Stimulated activated naive CD8-positive, alpha-beta T cell treated with anti-CD3 and anti-CD28 coated beads, Interleukin-15, Interleukin-2, amounts not matched to agents 100 ng/mL and 50 ng/mL, for 24 hours (primary cell): ENCODE measurements around the gene SOBP.
"Not testable (repeated sequence)": the region's sequence is repeated elsewhere in the genome, so short reads cannot be mapped to it uniquely, and the experiment has no call there.

Experiments used
- H3K27ac Mint-ChIP-seq: one replicate; pipeline ENCODE4 v1.8.0; 2021; ENCODE audit warnings: mild to moderate bottlenecking, mixed read lengths
- H3K27me3 Mint-ChIP-seq: one replicate; pipeline ENCODE4 v1.8.0; 2021; ENCODE audit warnings: mixed read lengths
- H3K36me3 Mint-ChIP-seq: one replicate; pipeline ENCODE4 v1.8.0; 2021; ENCODE audit warnings: low read depth, mixed read lengths
- H3K4me1 Mint-ChIP-seq: one replicate; pipeline ENCODE4 v1.8.0; 2021; ENCODE audit warnings: low read depth, mixed read lengths
- H3K4me3 Mint-ChIP-seq: one replicate; pipeline ENCODE4 v1.8.0; 2021; ENCODE audit warnings: mild to moderate bottlenecking, mixed read lengths
- H3K9me3 Mint-ChIP-seq: one replicate; pipeline ENCODE4 v1.8.0; 2021; ENCODE audit warnings: mixed read lengths

Gene SOBP

DNA sequence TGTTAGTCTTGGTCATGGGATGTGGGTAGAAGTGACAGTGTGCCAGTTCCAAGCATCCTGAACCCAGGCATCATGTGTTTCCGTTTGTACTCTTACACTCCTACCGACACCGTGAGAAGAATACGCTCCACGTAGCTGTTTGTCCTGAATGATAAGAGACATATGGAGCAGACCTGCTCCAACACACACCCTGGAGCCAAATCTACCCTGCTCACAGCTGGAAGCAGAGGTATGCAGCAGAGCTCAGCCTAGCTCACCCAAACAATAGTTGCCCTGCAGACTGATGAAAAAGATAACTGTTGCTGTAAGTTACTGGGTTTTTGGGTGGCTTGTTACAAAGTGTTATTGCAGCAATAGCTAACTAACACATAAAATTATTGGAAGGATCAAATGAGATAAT is 16.3 kb upstream of the SOBP start:
- Mint-ChIP-seq H3K36me3 (no peaks in the 10 kb centered on the region), H3K27ac (no peak overlapping the region), H3K27me3 (peaks cover 29% of the 10 kb centered on the region), H3K4me3 (no peak overlapping the region), H3K9me3 (no peaks in the 10 kb centered on the region), H3K4me1 (no peaks in the 10 kb centered on the region)

DNA sequence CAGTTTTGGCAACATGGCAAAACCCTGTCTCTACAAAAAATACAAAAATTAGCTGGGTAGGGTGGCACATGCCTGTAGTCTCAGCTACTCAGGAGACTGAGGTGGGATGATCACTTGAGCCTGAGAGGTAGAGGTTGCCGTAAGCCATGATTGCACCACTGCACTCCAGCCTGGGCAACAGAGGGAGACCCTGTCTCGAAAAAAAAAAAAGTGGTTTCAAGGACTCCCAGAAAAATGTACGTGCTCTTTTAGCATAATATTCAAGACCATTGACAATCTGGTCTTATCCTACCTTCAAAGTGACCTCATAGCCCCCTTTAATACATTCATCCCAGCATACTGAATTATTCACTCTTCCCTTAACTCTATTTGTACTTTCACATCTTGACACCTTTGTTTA is 14.6 kb upstream of the SOBP start:
- H3K27ac Mint-ChIP-seq, H3K4me1 Mint-ChIP-seq: not testable (repeated sequence)

DNA sequence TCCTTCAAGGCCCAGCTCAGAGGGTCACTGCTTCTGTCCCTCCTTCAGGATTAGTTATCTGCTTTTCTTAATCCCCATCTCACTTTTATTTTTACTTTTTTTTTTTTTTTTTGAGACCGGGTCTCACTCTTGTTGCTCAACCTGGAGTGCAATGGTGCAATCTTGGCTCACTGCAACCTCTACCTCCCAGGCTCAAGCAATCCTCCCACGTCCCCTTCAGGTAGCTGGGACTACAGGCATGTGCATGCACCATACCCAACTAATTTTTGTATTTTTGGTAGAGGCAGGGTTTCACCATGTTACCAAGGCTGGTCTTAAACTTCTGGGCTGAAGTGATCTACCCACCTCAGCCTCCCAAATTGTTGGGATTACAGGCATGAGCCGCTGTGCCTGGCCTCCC is 14.1 kb upstream of the SOBP start:
- H3K4me1 Mint-ChIP-seq, H3K36me3 Mint-ChIP-seq, H3K9me3 Mint-ChIP-seq, H3K4me3 Mint-ChIP-seq, H3K27ac Mint-ChIP-seq: not testable (repeated sequence)
- peaks cover 33% of the 10 kb centered on the region for H3K27me3 Mint-ChIP-seq

More for the DNA sequence above, 14.6 kb upstream of the SOBP start:
- not testable (repeated sequence) for H3K4me3 Mint-ChIP-seq, H3K9me3 Mint-ChIP-seq, H3K36me3 Mint-ChIP-seq
- H3K27me3 Mint-ChIP-seq, result peaks cover 29% of the 10 kb centered on the region

DNA sequence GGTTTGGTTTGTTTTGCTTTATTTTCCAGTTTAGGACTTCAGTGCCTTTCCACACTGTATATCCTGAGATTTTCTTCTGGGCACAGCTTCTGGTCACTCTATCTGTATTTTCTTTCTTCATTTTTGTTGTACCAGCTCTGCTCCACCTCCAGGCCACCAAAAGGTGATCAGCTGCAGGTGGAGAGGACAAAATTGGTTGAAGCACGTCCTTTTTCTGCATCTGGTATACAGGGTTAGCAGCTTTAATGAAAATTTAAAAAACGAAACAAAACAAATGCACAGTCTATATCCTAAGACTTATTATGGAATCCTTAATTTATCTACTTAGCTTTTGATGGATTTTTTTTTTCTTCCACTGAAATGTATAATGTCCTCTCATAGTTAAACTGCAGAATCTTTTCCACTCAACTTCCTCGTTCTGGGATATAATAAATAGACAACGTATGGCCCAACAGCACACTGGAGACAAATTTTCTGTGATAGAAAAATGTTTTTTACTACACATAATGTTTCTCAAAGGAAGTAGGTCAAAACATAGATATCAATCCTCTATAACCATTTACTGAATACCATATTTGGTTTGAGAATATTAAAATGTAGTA is 10.7 kb upstream of the SOBP start:
- peaks cover 45% of the 10 kb centered on the region for H3K27me3 Mint-ChIP-seq
- no peaks in the 10 kb centered on the region for H3K4me1 Mint-ChIP-seq
- no peak overlapping the region for H3K27ac Mint-ChIP-seq
- H3K4me3 Mint-ChIP-seq, result no peak overlapping the region
- no peaks in the 10 kb centered on the region for H3K36me3 Mint-ChIP-seq
- no peaks in the 10 kb centered on the region for H3K9me3 Mint-ChIP-seq

DNA sequence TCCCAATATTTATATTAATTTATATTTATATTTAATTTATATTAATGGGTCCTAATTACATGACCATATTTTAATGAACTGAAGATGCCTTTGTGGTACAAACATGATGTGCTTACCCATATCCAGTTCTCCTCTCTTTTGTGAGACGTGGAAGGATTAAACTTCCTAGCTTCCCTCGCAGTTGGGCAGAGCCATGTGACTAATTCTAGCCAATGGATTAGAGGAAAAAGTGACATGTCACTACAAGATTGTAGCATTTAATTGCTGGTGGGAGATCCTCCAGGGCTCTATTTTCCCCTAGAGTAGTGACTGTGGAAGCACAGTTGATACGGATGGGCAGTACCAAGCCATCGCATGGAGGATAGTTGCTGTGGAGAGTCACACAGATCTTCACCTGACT is 4.8 kb upstream of the SOBP start:
- no peaks in the 10 kb centered on the region for H3K36me3 Mint-ChIP-seq
- no peaks in the 10 kb centered on the region for H3K9me3 Mint-ChIP-seq
- no peak overlapping the region for H3K27ac Mint-ChIP-seq
- H3K4me3 Mint-ChIP-seq, result no peak overlapping the region
- H3K4me1 Mint-ChIP-seq, result peaks cover 13% of the 10 kb centered on the region
- peaks cover 65% of the 10 kb centered on the region for H3K27me3 Mint-ChIP-seq

DNA sequence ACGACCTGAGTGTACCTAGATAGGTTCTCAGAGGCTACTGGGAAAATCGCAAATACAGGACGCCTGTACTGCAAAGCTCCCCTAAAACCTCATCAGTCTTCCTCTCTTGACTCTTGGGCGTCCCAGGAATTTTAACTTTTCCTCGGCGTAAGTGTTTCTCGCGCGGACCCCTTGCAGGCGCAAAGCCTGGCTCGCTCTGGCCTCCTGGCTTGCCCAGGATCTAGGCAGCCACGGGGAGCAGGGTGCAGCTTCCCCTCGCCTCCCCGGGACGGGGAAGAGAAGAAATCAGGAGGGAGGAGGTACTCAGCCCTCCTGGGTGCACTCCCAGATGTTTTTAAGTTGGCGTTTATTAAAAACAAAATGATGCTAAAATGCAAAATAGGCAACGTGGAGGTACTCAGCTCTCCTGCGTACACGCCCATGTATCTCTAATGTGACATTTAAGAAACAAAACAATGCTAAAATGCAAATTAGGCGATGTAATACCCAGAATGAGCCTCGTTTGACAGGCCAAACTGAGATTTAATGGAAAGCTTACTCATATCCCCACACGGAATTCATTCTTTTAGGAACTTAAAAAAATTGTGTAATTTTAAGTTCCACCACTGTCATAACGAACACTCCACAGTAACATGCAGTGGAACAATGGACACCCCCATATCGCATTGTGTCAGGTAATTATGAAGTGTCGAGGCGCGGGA is 1.6 kb upstream of the SOBP start:
- H3K36me3 Mint-ChIP-seq, result no peaks in the 10 kb centered on the region

DNA sequence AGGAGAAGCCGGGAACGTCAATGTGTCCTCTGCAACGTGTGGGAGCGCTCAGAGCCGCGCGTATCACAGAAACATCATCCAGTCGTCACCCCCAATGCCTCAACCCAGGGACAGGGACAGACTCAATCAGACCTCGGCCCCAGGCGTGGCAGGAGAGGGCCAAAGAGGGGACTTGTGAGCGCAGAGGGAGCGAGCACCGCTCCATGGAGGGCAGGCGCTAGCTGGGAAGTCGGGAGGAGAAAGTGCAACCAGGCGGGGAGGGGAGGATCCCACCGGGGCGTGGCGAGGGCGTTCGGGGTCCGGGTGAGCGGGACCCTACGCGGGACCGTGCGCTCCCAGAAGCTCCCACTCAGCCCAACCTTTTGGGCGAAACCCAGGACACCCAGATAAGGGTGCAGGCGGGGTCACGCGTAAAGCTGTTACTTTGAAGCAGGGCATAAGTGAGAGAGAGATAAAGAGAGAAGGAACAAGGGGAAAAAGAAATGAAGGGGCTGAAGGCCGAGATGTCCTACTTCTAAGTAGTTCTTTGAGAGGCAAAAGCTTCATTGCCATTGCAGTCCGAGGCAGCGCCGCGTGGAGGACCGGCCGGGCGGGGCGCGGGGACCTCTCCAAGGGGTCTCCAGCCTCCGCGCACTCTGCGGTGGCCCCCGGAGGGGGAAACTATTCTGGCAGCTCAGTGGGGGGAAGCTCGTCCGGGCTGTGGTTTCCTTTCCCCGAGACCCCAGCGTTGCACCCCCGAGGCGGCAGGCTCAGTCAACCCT is 862 bp upstream of the SOBP start:
- peak overlapping the region; percentile 64 for H3K27ac Mint-ChIP-seq
- no peaks in the 10 kb centered on the region for H3K36me3 Mint-ChIP-seq
- H3K27me3 Mint-ChIP-seq, result peaks cover 46% of the 10 kb centered on the region
- H3K4me1 Mint-ChIP-seq, result peaks cover 26% of the 10 kb centered on the region
- H3K9me3 Mint-ChIP-seq, result no peaks in the 10 kb centered on the region
- H3K4me3 Mint-ChIP-seq, result peak overlapping the region; percentile 89

More for the DNA sequence above, 1.6 kb upstream of the SOBP start:
- H3K27me3 Mint-ChIP-seq, result peaks cover 48% of the 10 kb centered on the region
- peaks cover 26% of the 10 kb centered on the region for H3K4me1 Mint-ChIP-seq
- peak overlapping the region; percentile 64 for H3K27ac Mint-ChIP-seq
- H3K4me3 Mint-ChIP-seq, result peak overlapping the region; percentile 89
- no peaks in the 10 kb centered on the region for H3K9me3 Mint-ChIP-seq

DNA sequence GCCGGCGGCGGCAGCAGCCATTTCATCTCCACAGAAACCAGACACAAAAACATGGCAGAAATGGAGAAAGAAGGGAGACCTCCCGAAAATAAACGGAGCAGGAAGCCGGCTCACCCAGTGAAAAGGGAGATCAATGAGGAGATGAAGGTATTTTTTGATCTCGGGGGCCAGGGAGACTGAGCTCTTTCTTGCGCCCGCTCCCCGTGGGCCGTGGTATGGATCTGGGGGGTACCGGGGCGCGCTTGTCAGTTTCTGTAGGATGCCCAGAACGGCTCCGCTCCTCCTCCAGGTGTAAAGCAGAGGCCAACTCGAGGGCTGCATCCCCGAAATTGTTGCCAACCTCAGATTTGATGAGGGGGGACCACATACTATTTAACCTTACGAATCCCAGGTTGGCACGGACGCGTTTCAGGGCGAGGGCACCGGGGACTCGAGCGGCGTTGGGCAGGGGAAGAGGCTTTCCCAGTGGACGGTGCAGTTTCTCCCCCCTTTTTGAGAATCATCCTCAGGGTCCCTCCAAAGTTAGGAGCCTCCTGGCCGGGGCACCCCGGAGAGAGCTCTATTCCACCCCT is 735 bp downstream of the SOBP start:
- H3K4me3 Mint-ChIP-seq, result peak overlapping the region; percentile 89
- H3K27ac Mint-ChIP-seq, result no peak overlapping the region
- H3K4me1 Mint-ChIP-seq, result peaks cover 28% of the 10 kb centered on the region
- no peaks in the 10 kb centered on the region for H3K36me3 Mint-ChIP-seq
- H3K9me3 Mint-ChIP-seq, result no peaks in the 10 kb centered on the region
- peaks cover 47% of the 10 kb centered on the region for H3K27me3 Mint-ChIP-seq

DNA sequence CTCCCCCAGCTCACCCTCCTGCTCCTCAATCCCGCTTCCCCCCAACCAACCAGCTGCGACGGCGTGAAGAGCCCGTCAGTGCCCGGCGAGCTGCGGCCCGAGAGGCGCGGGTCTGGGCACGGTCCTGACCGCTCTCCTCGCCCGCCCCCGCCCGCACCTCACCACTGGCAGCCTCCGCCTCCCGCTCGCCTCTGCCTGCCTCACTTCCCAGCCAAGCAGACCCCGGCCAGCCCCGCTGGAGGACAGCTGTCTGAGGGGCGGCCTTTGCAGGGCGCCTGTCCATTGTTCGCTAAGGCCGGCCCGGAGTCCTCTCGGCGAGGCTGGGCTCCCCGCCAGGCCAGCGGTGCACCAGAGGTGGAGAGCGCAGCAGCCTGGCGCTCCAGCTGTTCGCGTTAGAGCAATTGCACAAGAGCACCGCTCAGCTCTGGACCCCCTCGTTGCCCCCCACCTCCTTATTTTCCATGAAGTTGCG is 1.3 kb downstream of the SOBP start:
- Mint-ChIP-seq H3K9me3 (no peaks in the 10 kb centered on the region), H3K4me3 (peak overlapping the region; percentile 89), H3K27ac (no peak overlapping the region), H3K36me3 (no peaks in the 10 kb centered on the region), H3K27me3 (peaks cover 47% of the 10 kb centered on the region), H3K4me1 (peaks cover 28% of the 10 kb centered on the region)

DNA sequence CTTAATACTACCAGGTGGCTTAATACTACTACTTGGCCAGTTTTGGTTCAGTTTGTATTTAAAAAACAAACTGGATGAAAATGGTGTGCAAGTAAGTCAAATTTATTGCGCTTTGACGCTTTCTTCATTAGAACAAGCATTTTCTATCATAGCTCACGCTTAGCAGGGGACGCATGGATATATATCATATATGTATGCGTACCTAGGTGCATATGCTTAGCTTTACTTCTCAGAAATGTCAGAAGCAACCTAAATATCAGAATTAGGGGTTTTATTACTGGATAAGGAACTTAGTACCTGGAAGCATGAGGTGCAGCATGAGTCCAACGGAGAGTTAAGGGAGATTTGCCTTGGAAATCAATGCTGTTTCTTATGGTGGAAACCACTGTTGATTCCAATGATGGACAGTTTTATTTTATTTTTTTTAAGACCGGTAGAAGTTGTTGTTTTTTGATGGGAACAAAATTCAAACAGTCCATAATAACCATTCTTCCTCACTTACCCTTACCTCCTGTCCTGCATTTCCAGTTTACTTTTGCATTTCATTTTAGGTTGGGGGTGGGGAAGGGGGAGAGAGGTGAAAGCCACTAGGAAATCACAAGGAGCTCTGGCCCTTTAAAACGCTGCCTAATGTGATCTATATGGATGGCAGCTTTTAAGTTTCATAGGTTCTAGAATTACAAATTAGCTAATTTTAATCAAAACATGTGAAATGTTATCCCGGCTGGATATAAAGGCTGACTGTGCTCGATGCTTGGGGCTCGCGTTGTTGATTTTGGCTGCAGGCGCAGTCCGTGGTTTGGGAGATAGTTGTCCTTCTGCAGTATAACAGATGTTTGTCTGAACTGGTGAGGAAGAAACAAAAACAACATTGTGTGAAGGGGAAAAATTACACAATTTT is 2.1 kb downstream of the SOBP start:
- H3K9me3 Mint-ChIP-seq, result no peaks in the 10 kb centered on the region
- peaks cover 28% of the 10 kb centered on the region for H3K4me1 Mint-ChIP-seq
- no peaks in the 10 kb centered on the region for H3K36me3 Mint-ChIP-seq
- H3K4me3 Mint-ChIP-seq, result peak overlapping the region; percentile 89
- H3K27ac Mint-ChIP-seq, result no peak overlapping the region
- H3K27me3 Mint-ChIP-seq, result peaks cover 49% of the 10 kb centered on the region

DNA sequence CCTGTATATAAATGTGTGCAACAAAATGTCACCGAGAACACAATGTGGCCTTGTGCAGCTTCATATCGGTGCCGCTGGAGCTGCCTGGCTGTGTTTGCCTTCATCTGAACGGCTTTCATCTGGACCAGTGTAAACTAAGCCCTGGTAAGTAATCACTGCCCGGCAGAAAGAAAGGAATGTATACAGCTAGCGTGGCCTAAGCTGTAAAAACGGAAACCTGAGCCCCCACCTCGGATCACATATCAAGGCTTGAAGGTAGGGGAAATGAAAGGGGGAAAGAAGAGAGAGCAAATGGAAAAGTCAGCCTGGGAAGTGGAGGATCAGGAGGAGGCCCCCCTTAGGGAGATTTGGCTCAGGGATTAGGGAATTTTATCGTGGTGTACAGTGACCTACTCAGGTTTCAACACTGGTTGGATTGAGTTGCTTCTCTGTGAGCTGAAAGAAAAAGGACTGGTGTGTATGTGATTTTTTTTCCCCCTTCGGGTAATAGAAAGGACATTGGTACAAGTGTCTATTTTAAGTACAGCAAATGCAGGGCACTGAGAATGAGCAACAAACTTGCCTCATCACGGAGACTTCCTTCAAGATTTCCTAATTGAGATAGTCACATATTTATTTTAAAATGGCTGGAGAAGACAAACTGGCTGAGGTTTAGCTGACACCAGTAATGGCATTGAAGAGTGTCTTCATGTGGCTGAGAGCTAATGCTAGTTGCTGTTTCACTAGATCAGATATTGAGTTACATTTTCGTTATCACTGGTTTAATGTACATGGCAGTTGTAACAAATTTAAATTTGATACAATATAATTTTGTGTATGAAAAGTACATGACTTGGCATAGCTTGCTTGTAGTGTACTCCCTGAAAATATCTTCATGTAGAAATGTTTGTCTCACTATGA is 3.5 kb downstream of the SOBP start:
- H3K36me3 Mint-ChIP-seq, result no peaks in the 10 kb centered on the region
- no peak overlapping the region for H3K27ac Mint-ChIP-seq
- H3K4me1 Mint-ChIP-seq, result peaks cover 23% of the 10 kb centered on the region
- peaks cover 37% of the 10 kb centered on the region for H3K27me3 Mint-ChIP-seq
- H3K9me3 Mint-ChIP-seq, result no peaks in the 10 kb centered on the region
- H3K4me3 Mint-ChIP-seq, result no peak overlapping the region

DNA sequence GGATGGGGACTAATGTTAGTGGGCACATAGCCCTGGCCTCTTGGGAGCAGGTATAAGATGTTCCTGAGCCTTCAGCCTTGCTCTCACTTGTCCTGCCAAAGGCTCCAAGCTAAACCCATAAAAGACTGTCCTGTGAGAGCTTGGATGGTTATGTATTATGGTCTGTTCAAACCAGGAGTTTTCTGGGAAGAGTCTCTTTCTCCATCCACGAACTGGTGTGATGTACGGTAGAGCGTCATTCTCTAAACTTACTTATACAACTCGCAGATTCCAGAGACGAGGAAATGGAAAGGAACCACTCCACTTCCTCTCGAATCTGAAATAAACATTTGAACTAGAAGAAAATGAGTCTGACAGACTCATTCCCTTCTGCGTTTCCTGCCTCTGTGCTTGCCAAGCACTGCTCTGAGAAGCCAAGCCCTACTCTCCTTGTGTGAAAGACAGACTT is 5.3 kb downstream of the SOBP start:
- H3K36me3 Mint-ChIP-seq, result no peaks in the 10 kb centered on the region
- H3K4me3 Mint-ChIP-seq, result no peak overlapping the region
- H3K9me3 Mint-ChIP-seq, result no peaks in the 10 kb centered on the region
- peaks cover 38% of the 10 kb centered on the region for H3K27me3 Mint-ChIP-seq
- H3K4me1 Mint-ChIP-seq, result peaks cover 16% of the 10 kb centered on the region
- H3K27ac Mint-ChIP-seq, result no peak overlapping the region

DNA sequence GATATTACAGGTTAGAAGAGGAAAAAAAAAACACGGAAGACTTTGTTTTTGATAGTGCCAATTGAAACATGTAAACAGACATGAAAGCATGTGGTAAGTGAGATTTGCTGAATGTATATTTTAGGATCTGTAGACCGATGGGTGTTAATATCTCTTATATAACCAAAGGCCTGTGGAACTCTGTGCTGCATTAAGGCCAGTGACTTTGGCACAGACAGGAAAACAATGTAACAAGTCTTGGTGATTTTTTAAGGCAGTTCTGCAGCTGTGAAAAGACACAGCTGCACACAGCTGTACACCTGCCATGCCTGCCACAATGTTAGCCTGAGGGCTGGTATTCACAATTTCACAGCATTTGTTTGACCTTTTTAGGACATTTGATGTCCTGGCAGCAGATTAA is 6.1 kb downstream of the SOBP start:
- Mint-ChIP-seq H3K27me3 (peaks cover 34% of the 10 kb centered on the region), H3K27ac (no peak overlapping the region), H3K4me1 (peaks cover 11% of the 10 kb centered on the region), H3K36me3 (no peaks in the 10 kb centered on the region), H3K4me3 (no peak overlapping the region), H3K9me3 (no peaks in the 10 kb centered on the region)
